ENCODE results near the gene DCC.
"Not testable (repeated sequence)": the region's sequence is repeated elsewhere in the genome, so short reads cannot be mapped to it uniquely, and the experiment has no call there.

DCC gene

DNA sequence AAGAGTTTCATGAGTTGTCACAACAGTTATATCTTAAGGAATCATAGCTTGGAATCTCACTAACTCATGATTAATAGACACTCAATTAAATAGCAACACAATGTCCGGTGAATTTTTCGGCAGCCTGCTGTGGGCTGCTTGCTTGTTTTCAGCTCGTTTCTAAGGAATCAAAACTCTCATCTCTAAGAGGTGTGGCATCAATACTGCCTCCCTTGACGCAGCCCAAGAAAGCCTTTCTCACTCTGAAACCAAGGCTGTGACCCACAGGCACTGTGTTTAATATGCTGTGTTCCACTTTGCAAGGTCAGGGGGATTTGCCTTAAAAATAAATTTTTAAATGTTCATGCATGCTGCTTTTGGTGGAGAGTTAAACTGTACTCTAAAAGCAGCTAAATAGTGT, 5.4 kb downstream of the DCC start:
- no peak for DNase-seq (ENCODE audit: low read depth in 2 of 2)

DNA sequence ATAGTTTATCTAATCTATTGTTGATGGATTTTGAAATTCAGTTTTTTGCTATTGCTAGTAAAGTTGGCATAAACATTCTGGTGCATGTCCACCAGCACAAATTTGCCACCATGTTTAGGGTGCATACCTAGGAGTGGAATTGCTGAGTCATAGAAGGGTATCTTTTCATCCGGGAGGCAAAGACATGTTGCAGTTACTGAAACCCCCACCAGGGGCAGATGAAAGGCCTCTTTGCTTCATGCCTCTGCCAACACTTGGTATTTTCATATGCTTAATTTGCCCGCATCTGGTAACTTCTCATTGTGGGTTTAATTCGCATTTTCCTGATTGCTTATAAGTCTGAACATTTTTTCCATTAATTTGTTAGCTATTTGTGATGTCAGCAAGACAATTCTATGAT, 8.2 kb downstream of the DCC start:
- no peak for DNase-seq (ENCODE audit: low read depth in 2 of 2)

DNA sequence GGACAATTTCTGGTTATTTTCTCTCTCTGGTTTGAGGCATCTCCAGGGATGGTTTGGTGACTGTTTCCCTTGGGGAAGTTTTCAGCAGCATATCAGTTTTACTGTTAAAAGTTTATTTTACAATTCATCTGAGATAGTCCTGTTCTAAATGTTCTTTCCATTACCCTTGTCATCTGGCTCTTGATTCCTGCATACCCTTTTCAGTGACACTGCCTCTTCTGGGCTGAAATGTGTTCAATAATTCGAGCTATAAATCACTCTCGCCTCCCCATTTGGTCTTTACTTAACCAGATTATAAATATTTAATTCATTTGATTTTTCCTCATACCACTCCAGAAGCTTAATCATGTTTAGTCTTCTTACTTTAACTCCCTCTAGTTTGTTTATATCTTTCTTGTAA, 9.5 kb downstream of the DCC start:
- no peak for DNase-seq (ENCODE audit: low read depth in 2 of 2)

DNA sequence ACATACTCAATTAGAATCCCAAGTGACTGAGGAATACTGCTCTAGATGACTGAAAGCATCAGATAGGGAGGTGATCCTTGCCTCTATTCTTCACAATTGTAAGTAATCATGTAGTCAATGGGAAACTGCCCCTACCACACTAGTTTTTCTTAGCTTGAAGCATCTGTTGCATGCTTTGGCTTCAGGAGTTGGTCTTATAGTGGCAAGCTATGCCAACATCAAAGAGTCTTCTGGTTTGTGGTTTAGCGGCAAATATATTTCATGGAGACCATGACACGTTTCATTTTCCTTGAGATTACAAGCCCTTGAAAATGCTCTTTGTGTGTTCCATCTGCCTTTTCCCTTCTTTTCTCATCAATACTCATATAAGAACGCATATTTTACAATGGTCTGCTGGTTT, 12.9 kb downstream of the DCC start:
- DNase-seq (ENCODE audit: low read depth in 2 of 2), result no peak

DNA sequence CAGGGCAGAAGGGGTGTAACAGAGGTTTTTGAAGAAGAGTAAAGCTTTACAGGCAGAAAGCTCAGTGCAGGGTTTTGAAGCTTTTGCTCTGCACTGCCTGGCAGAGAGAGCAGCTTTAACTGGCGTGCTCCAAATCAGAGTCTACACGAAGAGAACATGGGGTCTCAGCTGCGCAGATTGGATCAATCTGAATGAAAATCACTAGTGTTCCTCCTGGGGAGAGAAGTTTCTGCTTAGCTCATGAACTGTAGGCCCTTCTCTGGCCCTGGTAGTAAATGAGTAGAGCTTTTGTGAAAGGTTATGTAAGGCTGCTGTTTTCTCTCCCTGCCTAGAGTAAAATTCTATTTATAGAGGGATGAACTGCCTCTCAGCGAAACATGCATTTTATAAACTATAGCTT, 13.6 kb downstream of the DCC start:
- DNase-seq (ENCODE audit: low read depth in 2 of 2), result no peak

DNA sequence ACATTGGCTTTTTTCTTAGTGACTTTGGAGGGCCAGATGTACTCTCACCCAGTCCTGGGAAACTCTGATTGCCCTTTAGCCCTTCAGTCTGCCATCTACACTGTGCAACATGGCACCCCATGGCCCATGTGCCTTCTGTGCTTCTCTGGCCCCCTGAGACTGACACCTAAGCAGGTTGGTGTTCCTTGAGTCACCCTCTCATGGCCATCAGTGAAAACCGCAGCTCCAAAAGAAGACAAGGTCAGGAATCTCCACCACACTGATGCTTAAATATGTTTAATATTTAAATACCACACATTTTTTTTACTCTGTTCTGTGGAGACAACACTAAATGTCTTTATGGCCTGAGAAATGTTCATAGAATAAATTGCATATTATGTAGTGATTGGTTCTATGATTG, 23.9 kb downstream of the DCC start:
- no peak for DNase-seq (ENCODE audit: low read depth in 2 of 2)

DNA sequence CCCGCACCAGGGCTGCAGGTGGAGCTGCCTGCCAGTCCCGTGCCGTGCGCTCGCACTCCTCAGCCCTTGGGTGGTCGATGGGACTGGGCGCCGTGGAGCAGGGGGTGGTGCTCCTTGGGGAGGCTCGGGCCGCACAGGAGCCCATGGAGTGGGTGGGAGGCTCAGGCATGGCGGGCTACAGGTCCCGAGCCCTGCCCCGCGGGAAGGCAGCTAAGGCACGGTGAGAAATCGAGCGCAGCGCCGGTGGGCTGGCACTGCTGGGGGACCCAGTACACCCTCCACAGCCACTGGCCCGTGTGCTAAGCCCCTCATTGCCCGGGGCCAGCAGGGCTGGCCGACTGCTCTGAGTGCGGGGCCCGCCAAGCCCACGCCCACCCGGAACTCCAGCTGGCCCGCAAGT, 26.9 kb downstream of the DCC start:
- DNase-seq (ENCODE audit: low read depth in 2 of 2), result not testable (repeated sequence)

DNA sequence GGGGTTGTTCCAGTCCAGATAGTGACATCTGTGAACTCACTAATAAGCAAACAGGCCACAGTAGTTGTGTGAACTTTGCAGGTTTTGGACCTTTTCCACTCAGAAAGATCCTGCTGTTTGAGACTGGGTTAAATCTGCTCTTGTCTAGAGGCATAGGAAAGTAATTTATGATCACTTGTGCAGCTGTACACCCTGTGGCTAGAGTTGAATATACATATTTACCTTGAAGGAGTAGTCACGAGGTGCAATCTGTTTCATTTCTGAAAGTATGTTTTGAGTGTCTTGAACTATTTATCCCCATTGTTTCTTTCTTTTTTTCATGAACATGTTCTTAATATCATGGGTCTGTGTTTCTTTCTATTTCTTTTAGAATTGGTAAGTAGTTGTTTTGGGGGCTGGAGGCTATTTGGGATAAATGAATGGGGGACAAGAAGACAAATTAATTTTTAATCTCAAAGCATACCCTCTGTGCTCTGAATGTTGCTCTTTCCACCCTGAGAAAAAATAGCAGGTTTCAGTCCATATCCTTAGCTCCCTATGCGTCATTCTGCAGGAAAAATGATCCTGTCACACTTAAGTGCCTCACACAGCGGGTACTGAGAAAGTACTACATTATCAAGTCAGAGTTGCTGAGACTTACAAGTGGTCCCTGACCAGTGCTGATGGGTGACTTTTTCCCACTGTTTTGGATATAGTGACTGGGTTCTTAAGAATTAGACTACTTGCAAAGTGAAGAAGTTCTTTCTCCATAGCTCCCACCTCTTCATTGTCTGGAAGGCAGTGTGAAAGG, 28.2 kb downstream of the DCC start:
- DNase-seq (ENCODE audit: low read depth in 2 of 2), result no peak

DNA sequence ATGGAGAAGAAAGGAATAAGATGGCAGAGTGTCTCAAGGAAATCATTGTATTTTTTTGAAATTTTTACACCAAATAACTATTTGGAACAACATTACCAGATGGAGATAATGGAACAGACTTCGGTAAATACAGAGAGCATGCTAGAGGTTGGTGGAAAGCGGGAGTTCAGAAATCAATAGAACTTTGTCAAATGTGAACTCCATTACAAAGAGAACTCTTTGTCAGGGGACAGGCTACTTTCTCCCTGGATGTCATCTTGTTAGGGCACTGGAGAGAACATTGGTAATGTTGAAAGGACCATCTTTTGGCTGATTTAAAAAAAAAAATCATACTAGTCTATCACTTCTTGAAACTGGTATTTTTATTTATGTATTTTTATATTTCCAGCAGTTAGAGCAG, 30.8 kb downstream of the DCC start:
- DNase-seq (ENCODE audit: low read depth in 2 of 2), result no peak

DNA sequence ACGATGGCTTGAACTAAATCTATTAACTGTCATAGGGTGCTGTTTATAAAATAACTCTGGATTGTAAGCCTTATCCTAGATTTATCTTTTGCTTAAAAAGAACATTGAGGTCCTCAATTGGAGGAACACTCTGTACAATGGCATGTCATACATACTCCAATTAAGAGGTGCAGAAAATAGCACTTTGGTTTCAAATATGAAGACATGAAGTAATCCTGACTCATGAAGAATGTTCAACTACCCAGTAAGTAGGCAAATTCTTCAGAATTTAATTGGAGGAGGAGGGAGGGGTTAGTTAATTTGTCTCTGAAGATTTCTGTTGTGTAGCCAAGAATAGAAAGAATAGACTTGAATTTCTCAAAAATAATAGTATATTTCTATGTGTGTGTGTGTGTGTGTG, 36.1 kb downstream of the DCC start:
- DNase-seq (ENCODE audit: low read depth in 2 of 2), result no peak

DNA sequence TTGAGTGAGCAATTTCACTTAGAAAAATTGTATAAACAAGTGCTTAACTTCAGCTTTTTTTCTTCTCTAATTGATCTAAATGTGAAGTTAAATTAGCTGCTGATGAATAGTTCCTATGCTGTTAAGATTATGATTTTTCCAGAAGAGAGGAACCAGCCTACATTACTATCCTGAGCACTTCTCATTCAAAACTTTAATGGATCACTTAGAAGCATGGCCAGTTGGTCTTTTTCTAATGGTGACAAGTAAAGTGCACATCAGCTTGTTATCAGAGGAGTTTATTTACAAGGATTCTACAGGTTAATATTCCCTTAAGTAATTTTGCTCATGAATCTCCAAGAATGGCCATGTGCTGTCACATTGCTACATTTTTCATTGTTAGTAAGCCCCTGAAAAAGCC, 37.1 kb downstream of the DCC start:
- no peak for DNase-seq (ENCODE audit: low read depth in 2 of 2)

DNA sequence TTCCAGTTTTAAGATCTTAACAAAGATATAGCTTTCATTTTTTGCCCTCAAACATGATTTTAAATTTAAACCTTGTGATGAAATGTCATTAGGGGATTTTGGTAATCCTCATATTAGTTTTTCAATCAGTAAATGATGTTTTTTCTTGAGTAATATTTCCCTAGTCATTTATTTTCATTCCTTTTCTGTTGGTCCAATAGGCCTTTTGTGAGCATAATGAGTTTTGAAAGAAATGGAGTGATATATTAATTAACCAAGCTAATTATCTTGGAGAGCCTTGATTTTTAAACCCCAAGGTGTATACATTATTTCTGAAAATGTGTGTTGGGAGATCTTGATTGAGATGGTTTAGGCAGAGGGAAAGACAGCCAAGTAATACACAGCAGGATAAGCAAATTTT, 46.3 kb downstream of the DCC start:
- no peak for DNase-seq (ENCODE audit: low read depth in 2 of 2)

DNA sequence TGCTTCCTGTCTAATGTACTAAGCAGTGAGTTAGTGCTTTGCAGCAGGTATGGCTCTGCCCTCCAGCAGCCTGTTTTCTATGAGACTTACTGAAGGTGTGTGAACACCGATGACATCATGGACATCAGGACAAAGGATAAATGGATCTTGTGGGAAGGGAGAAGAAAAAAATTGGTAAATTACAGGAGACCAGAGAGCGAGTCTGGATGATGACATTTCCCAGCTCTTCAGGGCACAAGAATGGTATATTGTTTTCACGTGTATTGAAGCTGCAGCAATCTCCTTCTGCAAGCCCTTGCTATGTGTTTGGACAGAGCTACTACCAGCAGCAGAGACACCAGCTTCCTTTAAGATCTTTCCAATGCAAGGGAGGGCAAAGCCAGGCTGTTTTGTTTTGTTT, 47.2 kb downstream of the DCC start:
- DNase-seq (ENCODE audit: low read depth in 2 of 2), result no peak

DNA sequence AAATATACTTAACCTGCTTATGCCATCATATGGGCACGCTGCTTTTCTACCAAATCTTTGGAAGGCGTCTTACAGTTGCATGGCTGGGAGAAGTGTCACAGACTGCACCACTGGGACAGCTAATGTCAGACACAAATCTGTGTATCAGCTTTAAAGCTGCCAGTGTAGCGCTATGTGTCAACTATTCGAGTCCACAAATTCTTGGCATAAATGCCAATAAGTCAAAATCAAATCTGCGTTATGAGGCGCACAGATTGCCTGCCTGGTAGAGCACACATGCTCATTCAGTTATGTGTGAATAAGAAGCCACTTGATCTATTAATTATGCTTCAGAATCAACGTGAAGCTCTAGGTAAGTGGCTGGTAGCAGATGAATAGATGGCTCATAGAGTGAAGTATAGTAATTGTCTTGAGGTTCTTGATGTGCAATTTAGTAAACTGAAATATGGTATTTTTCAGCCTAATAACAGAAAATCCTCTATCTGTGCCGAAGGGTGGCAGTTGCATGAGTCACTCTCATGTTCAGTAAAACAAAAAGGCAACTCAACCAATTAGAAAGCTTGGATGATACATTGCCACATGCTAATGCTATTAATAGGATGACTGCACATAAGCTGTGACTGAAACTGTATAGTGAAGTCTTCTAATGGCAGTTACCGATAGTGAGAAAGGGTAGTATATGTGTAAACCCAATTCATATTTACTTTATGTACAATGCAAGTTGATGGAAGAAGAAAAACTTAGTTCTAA, 52.0 kb downstream of the DCC start:
- no peak for DNase-seq (ENCODE audit: low read depth in 2 of 2)

DNA sequence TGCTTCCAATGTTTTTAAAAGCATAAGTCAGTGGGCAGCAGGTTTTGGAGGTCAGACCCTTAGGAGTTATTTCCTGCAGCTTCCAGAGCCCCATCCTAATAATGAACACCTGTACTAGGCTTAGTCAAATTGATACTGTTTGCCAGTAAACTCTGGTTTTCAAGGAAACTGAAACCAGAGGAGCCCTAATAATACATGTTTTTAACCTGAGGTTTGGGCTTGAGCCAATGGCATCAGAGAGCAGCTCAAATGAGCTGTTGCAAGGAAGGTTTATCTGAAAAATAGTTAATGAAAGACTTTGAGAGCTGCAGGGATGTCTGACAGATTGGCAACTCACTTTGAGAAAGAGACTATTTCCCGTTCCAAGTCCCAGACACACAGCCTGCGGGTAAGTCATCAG, 54.6 kb downstream of the DCC start:
- DNase-seq (ENCODE audit: low read depth in 2 of 2), result no peak

DNA sequence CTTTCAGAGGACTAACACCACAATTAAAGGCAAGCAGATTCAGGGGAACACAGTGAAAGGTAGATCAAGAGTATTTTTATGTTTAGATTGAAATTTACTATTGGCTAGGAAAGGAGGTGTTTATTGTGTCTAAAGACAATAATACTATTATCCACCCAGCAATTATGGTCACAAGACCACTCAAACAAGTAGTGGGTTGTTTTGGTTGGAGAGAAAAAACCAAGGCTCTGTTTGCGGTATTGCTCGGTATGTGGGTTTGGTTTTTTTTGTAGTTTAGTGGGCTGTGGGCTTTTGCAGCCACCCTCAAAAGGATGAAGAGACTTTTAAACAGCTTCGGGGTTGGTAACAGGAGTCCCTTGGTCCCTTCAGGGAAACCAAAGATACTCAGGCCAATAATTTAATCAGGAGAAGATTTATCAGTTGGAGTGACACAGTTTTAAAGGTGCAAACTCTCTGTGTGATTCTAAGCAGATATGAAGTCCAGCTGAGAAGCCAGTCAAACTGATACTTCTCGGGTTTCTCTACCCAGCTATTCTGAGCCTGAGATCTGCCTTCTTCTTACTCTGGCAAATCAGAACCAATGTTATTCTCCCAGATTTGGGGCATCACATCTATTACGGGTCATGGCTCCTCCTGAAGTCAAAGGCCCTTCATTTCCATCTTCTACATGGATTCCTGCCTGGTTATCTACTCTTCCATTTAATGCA, 55.3 kb downstream of the DCC start:
- no peak for DNase-seq (ENCODE audit: low read depth in 2 of 2)

DNA sequence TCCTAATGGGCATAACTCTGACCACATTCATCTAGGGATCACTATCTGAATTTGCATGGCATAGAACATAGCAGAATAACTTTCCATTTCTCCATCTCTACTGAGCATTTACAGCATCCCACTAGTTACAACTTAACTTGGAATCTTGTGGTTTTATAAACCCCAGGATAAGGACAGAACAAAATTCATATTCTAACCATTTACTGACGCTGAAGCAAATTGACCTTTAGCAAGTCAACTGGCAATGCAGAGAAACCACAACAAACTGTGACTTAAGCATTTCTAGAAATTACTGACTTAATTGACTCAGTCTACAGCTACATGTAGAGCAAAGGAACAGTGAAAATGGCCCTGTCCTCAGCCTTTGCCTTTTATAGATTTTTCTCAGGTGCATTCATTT, 61.2 kb downstream of the DCC start:
- DNase-seq (ENCODE audit: low read depth in 2 of 2), result no peak

DNA sequence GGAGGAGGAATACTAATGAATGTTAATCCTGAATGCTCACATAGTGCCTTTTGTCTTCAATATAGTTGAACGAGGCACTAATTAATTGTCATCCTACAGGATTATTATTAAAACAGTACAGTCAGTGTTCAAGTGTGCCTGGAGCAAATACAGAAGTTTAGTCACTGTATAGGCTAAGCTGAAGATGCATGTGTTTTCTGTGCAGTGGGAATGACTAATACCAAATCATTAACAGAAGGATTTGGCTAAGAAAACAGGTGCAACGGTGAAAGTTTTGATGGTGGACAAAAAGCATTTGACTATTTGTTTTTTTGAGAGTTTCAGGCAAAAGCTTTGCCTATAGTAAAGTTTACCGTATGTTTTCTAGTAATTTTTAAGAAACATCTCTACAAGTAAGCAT, 62.8 kb downstream of the DCC start:
- no peak for DNase-seq (ENCODE audit: low read depth in 2 of 2)

DNA sequence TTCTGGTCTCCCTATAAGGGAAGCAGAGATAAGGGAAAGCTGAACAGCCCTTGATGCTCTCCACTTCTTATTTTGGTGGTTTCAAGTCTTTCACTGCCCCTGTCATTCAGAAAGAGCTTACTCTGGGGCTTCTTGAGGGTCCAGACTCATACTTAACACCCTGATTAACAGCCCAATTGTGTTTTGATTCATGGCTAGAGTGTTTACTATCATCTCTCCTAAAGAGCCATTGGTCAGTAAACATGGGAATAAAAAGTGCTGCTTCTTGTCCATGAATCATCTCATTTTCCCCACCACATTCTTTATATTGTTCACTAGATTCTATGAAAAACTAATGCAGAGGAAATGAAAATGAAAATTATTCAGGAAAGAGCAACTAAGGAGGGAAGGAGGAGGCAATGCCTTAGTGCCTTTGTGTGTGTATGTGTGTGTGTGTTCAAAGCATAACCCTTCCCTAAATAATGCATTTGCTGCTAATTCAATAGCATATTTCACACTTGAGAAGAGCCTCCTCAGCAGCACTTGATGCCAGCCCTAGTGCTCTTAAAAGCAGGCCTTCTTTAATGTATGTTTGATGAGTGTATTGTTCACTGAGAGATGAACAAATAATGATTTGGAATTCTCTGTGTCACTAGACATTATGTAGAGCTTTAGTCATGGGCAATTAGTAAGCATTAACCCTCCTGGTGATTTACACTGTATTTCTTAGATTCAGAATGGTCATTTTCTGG, 63.5 kb downstream of the DCC start:
- no peak for DNase-seq (ENCODE audit: low read depth in 2 of 2)

DNA sequence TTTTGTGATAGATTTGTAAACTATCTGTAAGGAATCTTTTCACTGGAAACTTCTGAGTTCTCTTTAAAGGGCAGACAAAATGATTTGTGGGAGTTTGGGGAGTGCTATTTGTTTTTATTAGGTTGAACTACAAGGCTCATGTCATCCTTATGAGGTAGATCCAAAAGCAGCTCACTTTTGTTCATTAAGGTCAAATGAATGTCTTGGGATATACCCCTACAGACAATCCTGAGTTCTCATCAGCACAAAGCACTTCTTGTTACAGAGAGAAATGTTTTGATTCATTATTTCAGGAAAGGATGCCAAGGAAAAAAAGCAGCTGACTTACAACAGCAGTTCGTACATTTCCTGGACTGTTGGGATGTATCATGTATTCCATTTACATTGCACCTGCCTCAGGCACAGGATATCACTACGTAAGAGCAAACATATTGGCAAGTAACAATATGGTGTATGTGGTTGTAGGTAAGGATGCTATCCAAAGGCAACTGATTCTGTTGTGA, 68.9 kb downstream of the DCC start:
- no peak for DNase-seq (ENCODE audit: low read depth in 2 of 2)

DNA sequence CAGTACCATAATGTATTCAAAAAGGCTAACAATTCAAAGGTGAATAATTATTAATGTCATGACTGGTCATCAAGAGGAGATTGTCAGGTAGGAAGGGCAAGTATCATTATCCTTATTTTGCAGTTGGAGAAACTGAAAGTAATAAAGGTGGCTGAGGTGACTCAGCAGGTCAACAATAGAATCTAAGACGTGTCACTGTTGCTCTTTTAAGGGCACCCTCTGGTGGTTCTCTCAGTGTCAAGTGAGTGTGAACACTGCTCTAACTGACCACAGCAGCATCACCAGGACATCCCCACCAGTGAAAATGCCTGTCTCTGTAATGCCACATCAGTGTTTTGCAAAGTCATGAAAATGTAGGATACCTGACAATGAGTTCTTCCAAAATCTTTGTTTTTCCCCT, 69.7 kb downstream of the DCC start:
- no peak for DNase-seq (ENCODE audit: low read depth in 2 of 2)

DNA sequence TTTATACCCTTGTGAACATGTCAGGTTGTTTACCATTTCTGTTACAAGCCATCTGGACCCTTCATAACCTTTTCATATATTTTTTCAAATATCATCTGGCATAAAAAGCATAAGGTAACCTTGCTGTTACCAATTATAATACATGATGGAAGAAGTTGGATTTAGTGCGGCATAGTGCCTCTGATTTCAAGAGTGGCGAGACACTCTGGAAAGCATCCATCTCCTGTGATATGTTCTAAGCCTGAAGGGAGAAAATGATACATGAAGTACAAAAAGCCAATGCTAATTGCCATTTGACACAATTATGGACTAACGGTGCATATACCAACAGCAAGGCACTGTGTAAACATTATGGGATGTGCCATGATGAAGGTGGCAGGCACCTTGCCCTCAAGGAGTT, 75.1 kb downstream of the DCC start:
- no peak for DNase-seq (ENCODE audit: low read depth in 2 of 2)

Measured in stimulated activated CD8-positive, alpha-beta memory T cell treated with anti-CD3 and anti-CD28 coated beads, Interleukin-7, amount 100 ng/mL, for 4 hours (primary cell).